WTC11 (cell line): Measurements from ENCODE around the gene ARFIP1. TPM values are rescaled to one million over a fixed set of nuclear protein-coding genes. Genes with fewer than 3 reads are reported as not detected.

Experiments used
- ATAC-seq: fragments of 200-7000 bp; cut with Tn5 transposase; 2 replicates; pipeline ENCODE4 v1.10.0; 2021; ENCODE audit warnings: mild to moderate bottlenecking, moderate library complexity
- CTCF ChIA-PET: fragments of 300-600 bp; sonication (Branson Sonifier 250); formaldehyde crosslinking; loops from one replicate; lab custom pipeline; 2021; ENCODE audit warnings: antibody characterized with exemption; lab: Charles Lee
- POLR2A ChIA-PET: fragments of 350-600 bp; sonication (Branson Sonifier 250); formaldehyde crosslinking; loops from one replicate; lab custom pipeline; 2021; ENCODE audit warnings: antibody characterized with exemption; lab: Charles Lee
- DNase-seq: peaks from one replicate; pipeline ENCODE4 v3.0.0; 2021; ENCODE audit warnings: low spot score
- H3K27ac Mint-ChIP-seq: 2 replicates; pipeline ENCODE4 v1.8.0; 2021; ENCODE audit warnings: mixed read lengths
- H3K27me3 Mint-ChIP-seq: 2 replicates; pipeline ENCODE4 v1.8.0; 2021; ENCODE audit warnings: low read depth, mild to moderate bottlenecking, moderate library complexity, mixed read lengths
- H3K36me3 Mint-ChIP-seq: 2 replicates; pipeline ENCODE4 v1.8.0; 2021; ENCODE audit warnings: mixed read lengths
- H3K4me1 Mint-ChIP-seq: 2 replicates; pipeline ENCODE4 v1.8.0; 2022; ENCODE audit warnings: mixed read lengths
- H3K4me3 Mint-ChIP-seq: 2 replicates; pipeline ENCODE4 v1.8.0; 2021; ENCODE audit warnings: mild to moderate bottlenecking, moderate library complexity, mixed read lengths
- H3K9me3 Mint-ChIP-seq: 2 replicates; pipeline ENCODE4 v1.8.0; 2021; ENCODE audit warnings: mixed read lengths
- ELF4 ChIP-seq: sonication (generic); formaldehyde crosslinking; IDR thresholded peaks from 2 replicates; pipeline ENCODE4 v1.8.1; 2022; ENCODE audit warnings: low read depth, mild to moderate bottlenecking, moderate library complexity, missing genetic modification reagents
- FOXP1 ChIP-seq: sonication (generic); formaldehyde crosslinking; IDR thresholded peaks from 2 replicates; pipeline ENCODE4 v1.8.0; 2022; ENCODE audit warnings: missing genetic modification reagents, mild to moderate bottlenecking, moderate library complexity, borderline replicate concordance
- GTF2I ChIP-seq: fragments of 250-450 bp; sonication (Bioruptor Pico); conservative IDR thresholded peaks from 2 replicates; pipeline ENCODE4 v1.4.0; 2021; ENCODE audit warnings: mild to moderate bottlenecking
- KAT7 ChIP-seq: sonication (generic); formaldehyde crosslinking; IDR thresholded peaks from 2 replicates; pipeline ENCODE4 v1.8.1; 2023; ENCODE audit warnings: missing genetic modification reagents, mild to moderate bottlenecking, borderline replicate concordance
- MYBL2 ChIP-seq: sonication (generic); formaldehyde crosslinking; IDR thresholded peaks from 2 replicates; pipeline ENCODE4 v1.8.1; 2023; ENCODE audit warnings: mild to moderate bottlenecking, moderate library complexity, missing genetic modification reagents
- NFE2L1 ChIP-seq: sonication (generic); formaldehyde crosslinking; IDR thresholded peaks from 2 replicates; pipeline ENCODE4 v1.8.1; 2023; ENCODE audit warnings: missing genetic modification reagents
- RELA ChIP-seq: sonication (generic); formaldehyde crosslinking; IDR thresholded peaks from 2 replicates; pipeline ENCODE4 v1.8.1; 2022; ENCODE audit warnings: missing genetic modification reagents, mild to moderate bottlenecking, borderline replicate concordance
- SMAD3 ChIP-seq: sonication (generic); formaldehyde crosslinking; IDR thresholded peaks from 2 replicates; pipeline ENCODE4 v1.8.0; 2022; ENCODE audit warnings: missing genetic modification reagents, mild to moderate bottlenecking, borderline replicate concordance
- SP1 ChIP-seq: sonication (generic); formaldehyde crosslinking; conservative IDR thresholded peaks from 2 replicates; pipeline ENCODE4 v1.8.1; 2022; ENCODE audit warnings: missing genetic modification reagents
- TCF7 ChIP-seq: sonication (generic); formaldehyde crosslinking; IDR thresholded peaks from 2 replicates; pipeline ENCODE4 v1.8.0; 2022; ENCODE audit warnings: mild to moderate bottlenecking, low read depth, missing genetic modification reagents, moderate library complexity
- TEAD1 ChIP-seq: sonication (generic); formaldehyde crosslinking; IDR thresholded peaks from 2 replicates; pipeline ENCODE4 v1.8.0; 2022; ENCODE audit warnings: mild to moderate bottlenecking, missing genetic modification reagents
- total RNA-seq: library from RNA; stranded (reverse); gene quantifications from 3 replicates; pipeline ENCODE4 v1.2.3, GENCODE V29; 2021
- TF ChIP-seq, protein P1 (sequence below): sonication (generic); formaldehyde crosslinking; IDR thresholded peaks from 2 replicates; pipeline ENCODE4 v1.8.1; 2023; ENCODE audit warnings: mild to moderate bottlenecking, moderate library complexity, missing genetic modification reagents
- TF ChIP-seq, protein P2 (sequence below): sonication (generic); formaldehyde crosslinking; IDR thresholded peaks from 2 replicates; pipeline ENCODE4 v1.8.1; 2023; ENCODE audit warnings: mild to moderate bottlenecking, missing genetic modification reagents
- TF ChIP-seq, protein P3 (sequence below): sonication (generic); formaldehyde crosslinking; IDR thresholded peaks from 2 replicates; pipeline ENCODE4 v1.8.1; 2023; ENCODE audit warnings: mild to moderate bottlenecking, missing genetic modification reagents, borderline replicate concordance
- TF ChIP-seq, protein P4 (sequence below): sonication (generic); formaldehyde crosslinking; IDR thresholded peaks from 2 replicates; pipeline ENCODE4 v1.8.0; 2023; ENCODE audit warnings: mild to moderate bottlenecking, missing genetic modification reagents
- TF ChIP-seq, protein P5 (sequence below): sonication (generic); formaldehyde crosslinking; IDR thresholded peaks from 2 replicates; pipeline ENCODE4 v1.8.0; 2022; ENCODE audit warnings: mild to moderate bottlenecking, missing genetic modification reagents
- TF ChIP-seq, protein P6 (sequence below): sonication (generic); formaldehyde crosslinking; IDR thresholded peaks from 2 replicates; pipeline ENCODE4 v1.8.1; 2022; ENCODE audit warnings: low read depth, missing genetic modification reagents, borderline replicate concordance
- TF ChIP-seq, protein P7 (sequence below): sonication (generic); formaldehyde crosslinking; IDR thresholded peaks from 2 replicates; pipeline ENCODE4 v1.8.0; 2023; ENCODE audit warnings: missing genetic modification reagents, mild to moderate bottlenecking, borderline replicate concordance

ARFIP1 gene
- total RNA-seq, 1 experiment from 2014 or later: 35.3 TPM

DNA sequence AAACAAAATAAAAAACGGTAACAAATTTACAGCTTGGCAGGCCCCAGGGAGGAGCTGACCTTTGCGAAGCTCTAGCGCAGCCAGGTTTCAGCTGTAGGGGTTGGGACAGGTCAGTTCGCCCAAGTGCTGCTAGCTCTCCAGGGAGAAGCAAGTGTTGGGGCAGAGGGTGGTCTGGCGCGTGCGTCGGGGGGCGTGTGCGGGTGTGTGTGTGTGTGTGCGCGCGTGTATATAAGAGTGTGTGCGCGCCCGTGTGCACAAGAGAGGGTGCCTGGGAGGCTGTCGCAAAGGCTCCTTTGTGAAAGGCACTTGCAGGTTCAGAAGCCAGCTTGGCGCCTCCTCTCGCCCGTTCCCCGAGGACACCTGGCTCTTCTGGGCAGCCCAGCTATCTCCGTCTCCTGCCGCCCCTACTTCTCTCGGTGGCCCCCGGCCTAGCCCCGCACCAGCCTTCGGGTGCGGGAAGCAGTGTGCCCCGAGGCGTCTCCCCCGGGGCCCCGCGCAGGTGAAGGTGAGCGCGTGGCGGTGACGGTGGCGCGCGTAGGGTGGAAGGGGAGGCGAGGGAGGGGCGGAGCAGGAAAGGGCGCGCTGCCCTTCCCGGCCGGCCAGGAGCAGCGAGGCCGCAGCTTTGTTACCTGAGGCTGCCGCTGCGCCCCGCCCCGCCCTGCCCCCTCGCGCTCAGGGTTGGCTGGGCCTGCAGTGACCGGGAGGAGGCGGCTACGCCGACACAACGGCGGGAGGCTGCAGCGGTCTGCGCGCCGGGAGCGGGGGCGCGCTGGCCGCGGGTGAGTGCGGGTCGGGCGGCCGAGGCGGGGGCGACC lies 156.1 kb downstream of the ARFIP1 start, which contains the start of gene FHDC1:
TSS of gene FHDC1 (plus strand) at position 693 of the 815 bp plus-strand sequence. CDS start 6,735 bp downstream, outside the sequence.
- H3K9me3 Mint-ChIP-seq: no peaks in the 10 kb centered on the region
- peaks cover 27% of the 10 kb centered on the region for H3K27me3 Mint-ChIP-seq
- ATAC-seq (peak; percentile 81), DNase-seq (peak; percentile 86)
- ChIA-PET CTCF (interaction anchor here (0.6 to 3.6 kb wide), 25 partner anchors 9 to 530 kb away, joined by 3 to 31 read pairs (median 4); partner anchors contain the start of genes ARFIP1, TIGD4 and TMEM131L), POLR2A (interaction anchor here (0.6 to 3.2 kb wide), 11 partner anchors 9 to 324 kb away, joined by 3 to 18 read pairs (median 4); partner anchors contain the start of genes ARFIP1 and TIGD4)
- peak within 1 kb of the TSS; percentile 84 for H3K4me3 Mint-ChIP-seq
- no peaks in the 10 kb centered on the region for H3K36me3 Mint-ChIP-seq
- peaks cover 49% of the 10 kb centered on the region for H3K4me1 Mint-ChIP-seq
- H3K27ac Mint-ChIP-seq: peak within 1 kb of the TSS; percentile 81
- TF ChIP-seq, protein P1, sequence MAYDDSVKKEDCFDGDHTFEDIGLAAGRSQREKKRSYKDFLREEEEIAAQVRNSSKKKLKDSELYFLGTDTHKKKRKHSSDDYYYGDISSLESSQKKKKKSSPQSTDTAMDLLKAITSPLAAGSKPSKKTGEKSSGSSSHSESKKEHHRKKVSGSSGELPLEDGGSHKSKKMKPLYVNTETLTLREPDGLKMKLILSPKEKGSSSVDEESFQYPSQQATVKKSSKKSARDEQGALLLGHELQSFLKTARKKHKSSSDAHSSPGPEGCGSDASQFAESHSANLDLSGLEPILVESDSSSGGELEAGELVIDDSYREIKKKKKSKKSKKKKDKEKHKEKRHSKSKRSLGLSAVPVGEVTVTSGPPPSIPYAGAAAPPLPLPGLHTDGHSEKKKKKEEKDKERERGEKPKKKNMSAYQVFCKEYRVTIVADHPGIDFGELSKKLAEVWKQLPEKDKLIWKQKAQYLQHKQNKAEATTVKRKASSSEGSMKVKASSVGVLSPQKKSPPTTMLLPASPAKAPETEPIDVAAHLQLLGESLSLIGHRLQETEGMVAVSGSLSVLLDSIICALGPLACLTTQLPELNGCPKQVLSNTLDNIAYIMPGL: peak; percentile 77; the same call in 1 of the 2 replicates
- TF ChIP-seq MYBL2 (peak; percentile 93), RELA (CRISPR knock-in tag) (no peak), KAT7 (CRISPR knock-in tag) (peak; percentile 13; the same call in 1 of the 2 replicates), NFE2L1 (CRISPR knock-in tag) (no peak), SMAD3 (CRISPR knock-in tag) (peak; percentile 53; the same call in 1 of the 2 replicates), TEAD1 (CRISPR knock-in tag) (0 out of 2 replicates have a peak, but pooled peaks have one; percentile 35), SP1 (peak; percentile 89), FOXP1 (CRISPR knock-in tag) (peak; percentile 84), GTF2I (CRISPR knock-in tag) (no peak), TCF7 (CRISPR knock-in tag) (peak; percentile 65; the same call in 1 of the 2 replicates), ELF4 (CRISPR knock-in tag) (0 out of 2 replicates have a peak, but pooled peaks have one; percentile 50)
- TF ChIP-seq, protein P2, sequence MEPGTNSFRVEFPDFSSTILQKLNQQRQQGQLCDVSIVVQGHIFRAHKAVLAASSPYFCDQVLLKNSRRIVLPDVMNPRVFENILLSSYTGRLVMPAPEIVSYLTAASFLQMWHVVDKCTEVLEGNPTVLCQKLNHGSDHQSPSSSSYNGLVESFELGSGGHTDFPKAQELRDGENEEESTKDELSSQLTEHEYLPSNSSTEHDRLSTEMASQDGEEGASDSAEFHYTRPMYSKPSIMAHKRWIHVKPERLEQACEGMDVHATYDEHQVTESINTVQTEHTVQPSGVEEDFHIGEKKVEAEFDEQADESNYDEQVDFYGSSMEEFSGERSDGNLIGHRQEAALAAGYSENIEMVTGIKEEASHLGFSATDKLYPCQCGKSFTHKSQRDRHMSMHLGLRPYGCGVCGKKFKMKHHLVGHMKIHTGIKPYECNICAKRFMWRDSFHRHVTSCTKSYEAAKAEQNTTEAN (CRISPR knock-in tag): peak; percentile 96
- TF ChIP-seq, protein P3, sequence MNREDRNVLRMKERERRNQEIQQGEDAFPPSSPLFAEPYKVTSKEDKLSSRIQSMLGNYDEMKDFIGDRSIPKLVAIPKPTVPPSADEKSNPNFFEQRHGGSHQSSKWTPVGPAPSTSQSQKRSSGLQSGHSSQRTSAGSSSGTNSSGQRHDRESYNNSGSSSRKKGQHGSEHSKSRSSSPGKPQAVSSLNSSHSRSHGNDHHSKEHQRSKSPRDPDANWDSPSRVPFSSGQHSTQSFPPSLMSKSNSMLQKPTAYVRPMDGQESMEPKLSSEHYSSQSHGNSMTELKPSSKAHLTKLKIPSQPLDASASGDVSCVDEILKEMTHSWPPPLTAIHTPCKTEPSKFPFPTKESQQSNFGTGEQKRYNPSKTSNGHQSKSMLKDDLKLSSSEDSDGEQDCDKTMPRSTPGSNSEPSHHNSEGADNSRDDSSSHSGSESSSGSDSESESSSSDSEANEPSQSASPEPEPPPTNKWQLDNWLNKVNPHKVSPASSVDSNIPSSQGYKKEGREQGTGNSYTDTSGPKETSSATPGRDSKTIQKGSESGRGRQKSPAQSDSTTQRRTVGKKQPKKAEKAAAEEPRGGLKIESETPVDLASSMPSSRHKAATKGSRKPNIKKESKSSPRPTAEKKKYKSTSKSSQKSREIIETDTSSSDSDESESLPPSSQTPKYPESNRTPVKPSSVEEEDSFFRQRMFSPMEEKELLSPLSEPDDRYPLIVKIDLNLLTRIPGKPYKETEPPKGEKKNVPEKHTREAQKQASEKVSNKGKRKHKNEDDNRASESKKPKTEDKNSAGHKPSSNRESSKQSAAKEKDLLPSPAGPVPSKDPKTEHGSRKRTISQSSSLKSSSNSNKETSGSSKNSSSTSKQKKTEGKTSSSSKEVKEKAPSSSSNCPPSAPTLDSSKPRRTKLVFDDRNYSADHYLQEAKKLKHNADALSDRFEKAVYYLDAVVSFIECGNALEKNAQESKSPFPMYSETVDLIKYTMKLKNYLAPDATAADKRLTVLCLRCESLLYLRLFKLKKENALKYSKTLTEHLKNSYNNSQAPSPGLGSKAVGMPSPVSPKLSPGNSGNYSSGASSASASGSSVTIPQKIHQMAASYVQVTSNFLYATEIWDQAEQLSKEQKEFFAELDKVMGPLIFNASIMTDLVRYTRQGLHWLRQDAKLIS (CRISPR knock-in tag): 0 out of 2 replicates have a peak, but pooled peaks have one; percentile 67
- TF ChIP-seq, protein P4, sequence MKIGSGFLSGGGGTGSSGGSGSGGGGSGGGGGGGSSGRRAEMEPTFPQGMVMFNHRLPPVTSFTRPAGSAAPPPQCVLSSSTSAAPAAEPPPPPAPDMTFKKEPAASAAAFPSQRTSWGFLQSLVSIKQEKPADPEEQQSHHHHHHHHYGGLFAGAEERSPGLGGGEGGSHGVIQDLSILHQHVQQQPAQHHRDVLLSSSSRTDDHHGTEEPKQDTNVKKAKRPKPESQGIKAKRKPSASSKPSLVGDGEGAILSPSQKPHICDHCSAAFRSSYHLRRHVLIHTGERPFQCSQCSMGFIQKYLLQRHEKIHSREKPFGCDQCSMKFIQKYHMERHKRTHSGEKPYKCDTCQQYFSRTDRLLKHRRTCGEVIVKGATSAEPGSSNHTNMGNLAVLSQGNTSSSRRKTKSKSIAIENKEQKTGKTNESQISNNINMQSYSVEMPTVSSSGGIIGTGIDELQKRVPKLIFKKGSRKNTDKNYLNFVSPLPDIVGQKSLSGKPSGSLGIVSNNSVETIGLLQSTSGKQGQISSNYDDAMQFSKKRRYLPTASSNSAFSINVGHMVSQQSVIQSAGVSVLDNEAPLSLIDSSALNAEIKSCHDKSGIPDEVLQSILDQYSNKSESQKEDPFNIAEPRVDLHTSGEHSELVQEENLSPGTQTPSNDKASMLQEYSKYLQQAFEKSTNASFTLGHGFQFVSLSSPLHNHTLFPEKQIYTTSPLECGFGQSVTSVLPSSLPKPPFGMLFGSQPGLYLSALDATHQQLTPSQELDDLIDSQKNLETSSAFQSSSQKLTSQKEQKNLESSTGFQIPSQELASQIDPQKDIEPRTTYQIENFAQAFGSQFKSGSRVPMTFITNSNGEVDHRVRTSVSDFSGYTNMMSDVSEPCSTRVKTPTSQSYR (CRISPR knock-in tag): 0 out of 2 replicates have a peak, but pooled peaks have one; percentile 60
- TF ChIP-seq, protein P5, sequence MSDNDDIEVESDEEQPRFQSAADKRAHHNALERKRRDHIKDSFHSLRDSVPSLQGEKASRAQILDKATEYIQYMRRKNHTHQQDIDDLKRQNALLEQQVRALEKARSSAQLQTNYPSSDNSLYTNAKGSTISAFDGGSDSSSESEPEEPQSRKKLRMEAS (CRISPR knock-in tag): peak; percentile 94
- TF ChIP-seq, protein P6, sequence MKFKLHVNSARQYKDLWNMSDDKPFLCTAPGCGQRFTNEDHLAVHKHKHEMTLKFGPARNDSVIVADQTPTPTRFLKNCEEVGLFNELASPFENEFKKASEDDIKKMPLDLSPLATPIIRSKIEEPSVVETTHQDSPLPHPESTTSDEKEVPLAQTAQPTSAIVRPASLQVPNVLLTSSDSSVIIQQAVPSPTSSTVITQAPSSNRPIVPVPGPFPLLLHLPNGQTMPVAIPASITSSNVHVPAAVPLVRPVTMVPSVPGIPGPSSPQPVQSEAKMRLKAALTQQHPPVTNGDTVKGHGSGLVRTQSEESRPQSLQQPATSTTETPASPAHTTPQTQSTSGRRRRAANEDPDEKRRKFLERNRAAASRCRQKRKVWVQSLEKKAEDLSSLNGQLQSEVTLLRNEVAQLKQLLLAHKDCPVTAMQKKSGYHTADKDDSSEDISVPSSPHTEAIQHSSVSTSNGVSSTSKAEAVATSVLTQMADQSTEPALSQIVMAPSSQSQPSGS (CRISPR knock-in tag): no peak
- TF ChIP-seq, protein P7, sequence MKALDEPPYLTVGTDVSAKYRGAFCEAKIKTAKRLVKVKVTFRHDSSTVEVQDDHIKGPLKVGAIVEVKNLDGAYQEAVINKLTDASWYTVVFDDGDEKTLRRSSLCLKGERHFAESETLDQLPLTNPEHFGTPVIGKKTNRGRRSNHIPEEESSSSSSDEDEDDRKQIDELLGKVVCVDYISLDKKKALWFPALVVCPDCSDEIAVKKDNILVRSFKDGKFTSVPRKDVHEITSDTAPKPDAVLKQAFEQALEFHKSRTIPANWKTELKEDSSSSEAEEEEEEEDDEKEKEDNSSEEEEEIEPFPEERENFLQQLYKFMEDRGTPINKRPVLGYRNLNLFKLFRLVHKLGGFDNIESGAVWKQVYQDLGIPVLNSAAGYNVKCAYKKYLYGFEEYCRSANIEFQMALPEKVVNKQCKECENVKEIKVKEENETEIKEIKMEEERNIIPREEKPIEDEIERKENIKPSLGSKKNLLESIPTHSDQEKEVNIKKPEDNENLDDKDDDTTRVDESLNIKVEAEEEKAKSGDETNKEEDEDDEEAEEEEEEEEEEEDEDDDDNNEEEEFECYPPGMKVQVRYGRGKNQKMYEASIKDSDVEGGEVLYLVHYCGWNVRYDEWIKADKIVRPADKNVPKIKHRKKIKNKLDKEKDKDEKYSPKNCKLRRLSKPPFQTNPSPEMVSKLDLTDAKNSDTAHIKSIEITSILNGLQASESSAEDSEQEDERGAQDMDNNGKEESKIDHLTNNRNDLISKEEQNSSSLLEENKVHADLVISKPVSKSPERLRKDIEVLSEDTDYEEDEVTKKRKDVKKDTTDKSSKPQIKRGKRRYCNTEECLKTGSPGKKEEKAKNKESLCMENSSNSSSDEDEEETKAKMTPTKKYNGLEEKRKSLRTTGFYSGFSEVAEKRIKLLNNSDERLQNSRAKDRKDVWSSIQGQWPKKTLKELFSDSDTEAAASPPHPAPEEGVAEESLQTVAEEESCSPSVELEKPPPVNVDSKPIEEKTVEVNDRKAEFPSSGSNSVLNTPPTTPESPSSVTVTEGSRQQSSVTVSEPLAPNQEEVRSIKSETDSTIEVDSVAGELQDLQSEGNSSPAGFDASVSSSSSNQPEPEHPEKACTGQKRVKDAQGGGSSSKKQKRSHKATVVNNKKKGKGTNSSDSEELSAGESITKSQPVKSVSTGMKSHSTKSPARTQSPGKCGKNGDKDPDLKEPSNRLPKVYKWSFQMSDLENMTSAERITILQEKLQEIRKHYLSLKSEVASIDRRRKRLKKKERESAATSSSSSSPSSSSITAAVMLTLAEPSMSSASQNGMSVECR (CRISPR knock-in tag): peak; percentile 47; the same call in 1 of the 2 replicates
